HG02678 (cell line): ENCODE data around the gene CARMIL1.

Source experiments
- ATAC-seq: cut with Tn5 transposase; IDR thresholded peaks from one replicate; pipeline ENCODE4 v1.9.1; 2021; ENCODE audit warnings: mild to moderate bottlenecking, moderate library complexity; ENCODE audit not compliant: unreplicated experiment

CARMIL1 gene

GRCh38 chr6:25278914-25279747 is at the start of gene CARMIL1:
Gene CARMIL1 (plus strand): TSS chr6:25279374. CDS start chr6:25279796, 422 bp downstream.
- peak; percentile 78 for ATAC-seq

GRCh38 chr6:25229671-25230321 is 49.4 kb upstream of the CARMIL1 start:
- ATAC-seq = no peak

GRCh38 chr6:25232479-25232878 is 46.7 kb upstream of the CARMIL1 start:
- ATAC-seq = no peak

- ATAC-seq = no peak
These were observed 45.9 kb upstream of the CARMIL1 start for GRCh38 chr6:25233226-25233625.

GRCh38 chr6:25237579-25237978 is 41.6 kb upstream of the CARMIL1 start:
- no peak for ATAC-seq

- no peak for ATAC-seq
These were observed 40.1 kb upstream of the CARMIL1 start for GRCh38 chr6:25239059-25239458.

GRCh38 chr6:25239498-25239897 is 39.7 kb upstream of the CARMIL1 start:
- ATAC-seq = no peak

GRCh38 chr6:25242567-25242966 is 36.6 kb upstream of the CARMIL1 start:
- ATAC-seq = no peak

GRCh38 chr6:25244865-25245264 is 34.3 kb upstream of the CARMIL1 start:
- no peak for ATAC-seq

GRCh38 chr6:25248123-25248522 is 31.1 kb upstream of the CARMIL1 start:
- no peak for ATAC-seq

- ATAC-seq = no peak
These were observed 30.0 kb upstream of the CARMIL1 start for GRCh38 chr6:25249133-25249532.

GRCh38 chr6:25250878-25251277 is 28.3 kb upstream of the CARMIL1 start:
- no peak for ATAC-seq

- no peak for ATAC-seq
These were observed 27.7 kb upstream of the CARMIL1 start for GRCh38 chr6:25251426-25251825.

- no peak for ATAC-seq
These were observed 25.8 kb upstream of the CARMIL1 start for GRCh38 chr6:25253351-25253750.

GRCh38 chr6:25254671-25255070 is 24.5 kb upstream of the CARMIL1 start:
- ATAC-seq = no peak

GRCh38 chr6:25257686-25258348 is 21.4 kb upstream of the CARMIL1 start:
- ATAC-seq = no peak

GRCh38 chr6:25259756-25260155 is 19.4 kb upstream of the CARMIL1 start:
- no peak for ATAC-seq

- no peak for ATAC-seq
These were observed 15.5 kb upstream of the CARMIL1 start for GRCh38 chr6:25263657-25264056.

- ATAC-seq = no peak
These were observed 12.6 kb upstream of the CARMIL1 start for GRCh38 chr6:25266456-25267100.

- no peak for ATAC-seq
These were observed 11.5 kb upstream of the CARMIL1 start for GRCh38 chr6:25267662-25268061.

GRCh38 chr6:25270559-25270958 is 8.6 kb upstream of the CARMIL1 start:
- ATAC-seq = no peak
